ENCODE measurements around the gene SLC25A43.
"Not testable (repeated sequence)": the region's sequence is repeated elsewhere in the genome, so short reads cannot be mapped to it uniquely, and the experiment has no call there.

SLC25A43 gene

GRCh38 chrX:119410027-119410819 lies 11.1 kb downstream of the SLC25A43 start:
- no peak for DNase-seq

DNA sequence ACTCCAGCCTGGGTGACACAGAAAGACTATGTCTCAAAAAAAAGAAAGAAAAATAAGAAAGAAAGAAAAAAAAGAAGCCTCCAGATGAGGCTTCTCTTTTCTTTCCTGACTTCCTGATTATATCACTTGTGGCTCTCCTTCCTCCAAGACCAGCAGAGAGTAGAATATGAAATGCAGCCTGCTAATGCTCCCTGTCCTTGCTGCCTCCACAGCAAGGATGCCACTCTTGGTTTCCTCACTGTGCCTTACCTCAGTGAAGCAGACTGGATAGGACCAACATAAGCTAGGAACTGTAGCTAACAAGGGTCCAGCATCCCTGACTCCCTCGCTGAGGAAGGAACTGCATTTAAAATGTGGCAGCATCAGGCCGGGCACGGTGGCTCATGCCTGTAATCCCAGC lies 11.7 kb downstream of the SLC25A43 start:
- DNase-seq = no peak

GRCh38 chrX:119411959-119412358 lies 12.8 kb downstream of the SLC25A43 start:
- DNase-seq = no peak

- no peak for DNase-seq
Observed at GRCh38 chrX:119417376-119417775, 18.2 kb downstream of the SLC25A43 start.

- no peak for DNase-seq
Observed at GRCh38 chrX:119417842-119418241, 18.7 kb downstream of the SLC25A43 start.

- no peak for DNase-seq
Observed at GRCh38 chrX:119419146-119419545, 20.0 kb downstream of the SLC25A43 start.

GRCh38 chrX:119419898-119420297 lies 20.8 kb downstream of the SLC25A43 start:
- DNase-seq = no peak

DNA sequence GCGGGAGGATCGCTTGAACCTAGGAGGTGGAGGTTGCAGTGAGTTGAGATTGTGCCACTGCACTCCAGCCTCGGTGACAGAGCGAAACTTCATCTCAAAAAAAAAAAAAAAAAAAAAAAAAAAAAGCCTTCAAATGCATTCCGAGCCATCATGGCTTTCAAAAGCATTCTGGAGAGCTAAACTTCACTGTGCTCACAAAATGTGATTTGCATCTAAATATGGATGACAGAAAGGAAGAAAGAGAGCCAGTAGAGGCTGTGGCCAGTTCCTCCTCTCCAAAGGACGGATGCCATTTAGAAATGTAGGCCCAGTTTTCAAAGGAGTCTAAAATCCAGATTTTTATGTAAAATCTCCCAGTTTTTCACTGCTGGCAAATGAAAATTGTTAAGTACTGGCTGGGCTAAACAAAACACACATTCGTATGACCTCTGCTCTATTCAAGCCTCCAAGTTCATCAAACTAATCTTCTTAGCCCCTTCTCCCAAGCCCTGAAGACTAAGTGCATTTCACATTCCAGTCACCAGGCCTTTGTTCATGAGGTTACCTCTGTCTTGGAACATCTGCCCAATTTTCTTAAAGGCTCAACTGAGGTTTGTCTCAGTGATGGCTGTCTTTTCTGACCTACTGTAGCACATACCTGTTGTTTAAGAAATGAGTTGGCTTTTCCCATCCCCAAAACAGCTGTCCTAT lies 22.0 kb downstream of the SLC25A43 start:
- DNase-seq = no peak

DNA sequence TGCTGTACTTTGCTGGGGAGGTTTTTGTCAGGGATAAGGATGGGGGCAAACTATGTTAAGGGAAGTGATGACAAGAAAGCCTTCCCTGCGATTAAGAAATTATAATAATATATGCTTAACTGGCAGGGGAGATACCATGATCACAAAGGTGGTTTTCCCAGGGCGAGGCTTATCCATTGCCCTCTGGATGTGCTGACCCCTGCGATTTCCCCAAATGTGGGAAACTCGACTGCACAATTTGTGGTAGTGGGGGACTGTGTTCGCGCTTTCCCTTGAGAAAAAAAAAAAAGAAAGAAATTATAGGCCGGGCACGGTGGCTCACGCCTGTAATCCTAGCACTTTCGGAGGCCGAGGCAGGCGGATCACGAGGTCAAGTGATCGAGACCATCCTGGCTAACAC lies 24.5 kb downstream of the SLC25A43 start:
- no peak for DNase-seq

GRCh38 chrX:119424999-119425398 lies 25.9 kb downstream of the SLC25A43 start:
- no peak for DNase-seq

DNA sequence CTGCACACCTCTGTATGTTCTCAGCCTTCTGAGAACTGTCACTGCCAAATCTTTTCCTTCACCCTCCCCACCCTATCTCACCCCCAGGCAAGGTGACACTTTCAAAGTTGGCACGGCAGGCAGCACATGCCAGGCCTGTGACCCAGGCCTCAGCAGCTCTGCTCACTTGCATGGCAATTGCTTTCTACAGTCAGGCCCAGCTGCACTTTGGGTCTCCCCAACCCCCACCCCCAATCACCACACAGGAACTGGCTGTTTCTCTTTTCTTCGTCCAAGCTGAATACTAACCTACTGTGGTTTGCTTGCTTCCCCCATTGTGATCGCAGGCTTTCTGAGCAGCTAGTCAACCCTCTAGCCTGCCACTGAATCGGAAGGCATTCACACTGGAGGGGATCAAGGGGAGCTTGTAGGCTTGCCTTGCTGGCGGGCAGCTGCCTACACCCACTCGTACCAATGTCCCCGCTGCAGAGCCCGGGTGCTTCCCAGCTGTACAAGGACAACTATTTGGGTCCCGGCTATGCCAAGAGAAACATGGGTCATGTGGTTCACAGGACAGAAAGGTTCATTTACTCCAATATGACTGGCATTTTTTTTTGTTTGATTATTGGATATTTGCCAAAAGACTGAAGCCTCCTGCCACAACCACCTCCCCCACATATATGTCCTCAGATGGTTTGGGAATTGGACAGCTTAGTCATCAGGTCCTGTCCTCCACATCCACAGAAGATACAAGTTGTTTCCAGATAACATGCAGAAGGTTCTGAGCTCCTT lies 28.1 kb downstream of the SLC25A43 start:
- DNase-seq = no peak

DNA sequence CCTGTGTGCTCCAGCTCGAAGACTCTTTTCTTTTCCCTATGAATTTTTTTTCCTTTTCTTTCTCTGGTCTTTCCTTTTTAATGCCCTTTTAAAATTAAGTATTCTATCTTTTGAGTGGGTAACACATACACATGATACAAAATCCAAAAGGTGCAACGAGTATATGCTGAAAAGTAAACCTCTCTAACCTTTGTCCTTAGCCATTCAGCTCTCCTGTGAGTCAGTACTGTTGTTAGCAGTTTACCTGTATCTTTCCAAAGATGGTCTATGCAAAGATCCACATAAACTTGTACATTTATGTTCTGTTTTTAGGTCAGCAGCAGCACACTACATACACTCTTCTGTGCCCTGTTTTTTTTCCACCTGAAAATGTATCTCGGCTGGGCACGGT lies 28.7 kb downstream of the SLC25A43 start:
- DNase-seq = no peak

DNA sequence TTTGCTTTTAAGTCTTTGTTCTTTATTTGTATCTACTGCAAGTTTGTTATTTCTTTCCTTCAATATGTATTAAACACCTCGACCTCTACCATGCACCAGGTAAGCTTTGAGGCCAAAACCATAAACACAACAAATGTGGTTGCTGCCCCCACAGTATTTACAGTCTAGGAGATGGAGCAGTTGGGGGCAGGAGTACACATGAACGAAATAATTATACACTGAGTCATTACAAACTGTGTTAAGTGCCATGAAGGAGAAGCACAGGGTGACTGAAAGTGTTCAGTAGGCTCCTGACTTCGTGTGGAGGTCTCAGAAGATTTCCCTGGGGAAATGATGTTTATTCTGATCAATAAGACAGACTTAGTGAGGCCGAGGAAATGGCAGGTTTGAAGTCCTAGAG lies 30.3 kb downstream of the SLC25A43 start:
- DNase-seq = no peak

GRCh38 chrX:119441295-119441694 lies 42.2 kb downstream of the SLC25A43 start:
- not testable (repeated sequence) for DNase-seq

DNA sequence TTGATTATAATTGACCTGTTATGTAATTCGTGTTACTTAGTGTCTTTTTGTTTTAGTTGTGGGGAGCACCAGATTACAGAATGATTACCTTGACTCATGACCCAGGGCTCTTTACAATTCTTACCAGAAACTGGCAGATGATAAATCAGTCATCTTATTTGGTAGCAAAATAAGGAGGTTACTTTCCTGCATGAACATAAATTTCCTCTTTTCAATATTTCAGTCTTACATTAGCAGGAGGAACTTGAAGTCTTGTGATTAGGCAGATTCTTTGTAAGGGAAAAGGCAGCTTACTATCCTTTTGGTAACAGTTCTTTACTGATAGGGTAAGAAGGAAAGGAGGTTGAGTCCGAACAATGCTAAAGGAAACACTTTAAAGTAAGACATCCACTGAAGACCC lies 43.1 kb downstream of the SLC25A43 start:
- DNase-seq = no peak

GRCh38 chrX:119453202-119453601 lies 54.1 kb downstream of the SLC25A43 start:
- no peak for DNase-seq

DNA sequence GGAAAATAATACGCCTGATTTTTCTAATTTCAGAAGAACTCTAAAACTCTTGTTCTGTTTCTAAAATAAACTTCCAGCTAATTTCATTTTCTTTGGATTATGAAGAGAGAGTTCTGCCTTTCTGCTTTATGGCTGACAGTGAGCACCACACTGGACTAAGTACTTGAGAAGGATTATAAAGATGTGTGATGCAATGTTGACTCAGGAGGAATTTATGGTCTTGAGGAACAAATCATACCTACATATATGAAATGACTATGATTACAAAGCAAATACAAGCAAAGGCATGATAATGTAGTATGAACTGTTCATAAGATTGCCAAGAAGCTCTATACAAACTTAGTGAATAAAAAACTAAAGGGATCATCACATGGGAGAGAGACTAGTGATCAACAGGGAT lies 56.1 kb downstream of the SLC25A43 start:
- DNase-seq = no peak

DNA sequence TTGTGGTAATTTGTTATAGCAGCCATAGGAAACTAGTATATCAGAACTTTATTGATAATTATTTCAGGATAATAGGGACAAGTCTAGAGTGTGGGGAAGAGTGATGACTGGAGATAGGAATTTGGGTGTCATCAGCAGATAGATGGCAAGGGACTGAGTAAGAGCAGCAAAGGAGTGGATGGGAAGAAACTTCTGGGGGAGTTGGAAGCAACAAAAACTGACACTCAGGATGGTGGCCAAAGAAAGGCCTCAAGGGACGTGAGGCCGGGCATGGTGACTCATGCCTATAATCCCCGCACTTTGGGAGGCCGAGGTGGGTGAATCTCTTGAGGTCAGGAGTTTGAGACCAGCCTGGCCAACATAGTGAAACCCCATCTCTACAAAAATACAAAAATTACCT lies 60.0 kb downstream of the SLC25A43 start:
- no peak for DNase-seq

DNA sequence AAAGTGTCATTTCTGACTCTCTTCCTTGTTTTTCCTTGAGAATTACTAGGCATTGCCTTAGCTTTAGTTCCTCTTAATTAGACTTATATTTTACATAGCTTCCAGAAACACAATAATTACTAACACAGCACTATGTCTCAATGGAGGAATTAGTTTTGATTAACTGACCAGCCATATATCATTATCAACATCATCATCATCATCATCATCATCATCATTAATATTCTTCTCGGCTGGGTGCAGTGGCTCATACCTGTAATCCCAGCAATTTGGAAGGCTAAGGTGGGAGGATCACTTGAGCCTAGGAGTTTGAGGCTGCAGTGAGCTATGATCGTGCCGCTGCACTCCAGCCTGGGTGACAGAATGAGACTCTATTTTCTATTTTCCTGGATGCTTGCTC lies 66.4 kb downstream of the SLC25A43 start:
- no peak for DNase-seq

- no peak for DNase-seq
Observed at GRCh38 chrX:119466970-119467369, 67.8 kb downstream of the SLC25A43 start.

DNA sequence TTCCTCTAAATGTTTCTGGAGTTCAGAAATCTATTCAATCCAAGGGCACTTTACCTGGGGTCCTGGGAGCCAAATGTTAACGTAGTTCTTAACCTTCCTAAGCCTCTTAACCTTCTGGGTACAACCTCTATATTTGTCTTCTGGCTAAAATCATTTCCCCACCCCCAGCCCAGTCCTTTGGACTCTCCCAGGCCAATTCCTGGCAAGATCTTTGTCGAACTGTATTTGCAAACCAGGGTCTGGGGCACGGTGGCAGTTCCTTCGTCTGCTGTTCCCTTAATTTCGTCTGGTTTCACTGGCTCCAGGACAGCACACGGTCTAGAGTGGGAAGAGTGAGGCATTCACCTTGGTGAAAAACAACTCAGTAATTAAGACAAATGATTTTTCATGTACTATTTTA lies 68.3 kb downstream of the SLC25A43 start:
- DNase-seq = no peak

- peak; percentile 75 for DNase-seq
Observed at GRCh38 chrX:119467842-119468550, 68.9 kb downstream of the SLC25A43 start, which contains the start of gene SLC25A5. Gene SLC25A5, plus strand, starts transcription at chrX:119468444. Its CDS starts 72 bp downstream, at chrX:119468516.
